ENCODE measurements around the gene TM9SF3. TPM values are rescaled to one million over a fixed set of nuclear protein-coding genes. Genes with fewer than 3 reads are reported as not detected.

TM9SF3 gene
- total RNA-seq, 1 experiment from 2014 or later, result 79.3 TPM

- Histone ChIP-seq H3K79me2 (ENCODE audit: insufficient read depth, low read length) (peaks cover 57% of the 10 kb centered on the region), H3K27me3 (ENCODE audit: insufficient read depth, low read length) (no peaks in the 10 kb centered on the region), H3K9me3 (ENCODE audit: control insufficient read depth in 1 of 2, insufficient read depth in 1 of 2, low read depth in 1 of 2, low read length in 2 of 2) (no peaks in the 10 kb centered on the region), H3K9me2 (ENCODE audit: insufficient read depth) (no peaks in the 10 kb centered on the region), H2AFZ (ENCODE audit: low read depth, low read length, poor library complexity, severe bottlenecking) (no peak overlapping the region), H3K4me2 (ENCODE audit: low read length) (no peak overlapping the region), H3K4me3 (replicated peaks in 1 of 2; ENCODE audit: low read depth in 1 of 2, low read length in 2 of 2) (no peak overlapping the region), H4K20me1 (ENCODE audit: insufficient read depth) (peaks cover 6% of the 10 kb centered on the region; the same call in 1 of the 2 replicates), H3K36me3 (ENCODE audit: control insufficient read depth in 1 of 2, insufficient read depth in 2 of 2, low read length in 2 of 2) (peaks cover 17 to 19% of the 10 kb centered on the region in 2 experiments), H3K4me1 (ENCODE audit: control insufficient read depth in 1 of 2, insufficient read depth in 2 of 2, low read length in 2 of 2) (no peaks in the 10 kb centered on the region), H3K27ac (ENCODE audit: low read depth, low read length) (no peak overlapping the region), H3K9ac (ENCODE audit: low read length) (no peak overlapping the region)
- ATAC-seq (no peak), DNase-seq (ENCODE audit: low read depth, low spot score) (no peak)
- CTCF ChIA-PET, result no interaction called here
- TF ChIP-seq RAD21 (IDR thresholded peaks at IDR 0.05; ENCODE audit: low read depth) (no peak), MAX (IDR thresholded peaks at IDR 0.05) (no peak), ZNF274 (IDR thresholded peaks at IDR 0.05; ENCODE audit: low read depth, low read length) (no peak), EGR1 (IDR thresholded peaks at IDR 0.05; ENCODE audit: low read depth) (no peak), ELF1 (IDR thresholded peaks at IDR 0.05; ENCODE audit: borderline replicate concordance, low read depth) (no peak), CEBPB (IDR thresholded peaks at IDR 0.05; ENCODE audit: low read depth) (no peak), TCF7L2 (IDR thresholded peaks at IDR 0.05; ENCODE audit: borderline replicate concordance, extremely low read depth, insufficient read depth, insufficient read length) (no peak), REST (IDR thresholded peaks at IDR 0.05; ENCODE audit: low read depth) (no peak), POLR2A (IDR thresholded peaks at IDR 0.05; ENCODE audit: borderline replicate concordance, extremely low read depth, insufficient read depth, insufficient read length) (no peak), SIN3A (IDR thresholded peaks at IDR 0.05; ENCODE audit: low read depth) (no peak), ZFX (IDR thresholded peaks at IDR 0.05) (no peak), ATF3 (IDR thresholded peaks at IDR 0.05) (no peak), CBX3 (IDR thresholded peaks at IDR 0.05; ENCODE audit: low read depth) (no peak), FOSL1 (IDR thresholded peaks at IDR 0.05; ENCODE audit: low read depth) (no peak)
- RAD21 ChIA-PET (ENCODE audit: low non-redundant PET in 1 of 2, low total read pairs in 2 of 2, uncharacterized antibody in 2 of 2, unreplicated experiment in 2 of 2), result no interaction called here
- POLR2A ChIA-PET, result no interaction called here
- no TSS peak for BruUV-seq (replicated peaks)
- intact Hi-C loops (cut with micrococcal nuclease), result no loop called here
Observed at GRCh38 chr10:96541921-96542320, 44.9 kb downstream of the TM9SF3 start.

All from HCT116 (cell line).